Hepatocyte (in vitro differentiated cells): ENCODE results near the gene SLC25A21. TPM values are rescaled to one million over a fixed set of nuclear protein-coding genes. Genes with fewer than 3 reads are reported as not detected.

ENCODE experiments used
- DNase-seq: peaks from one replicate; pipeline ENCODE4 v3.0.0-alpha.2; 2016; ENCODE audit warnings: low spot score
- H2AFZ ChIP-seq: fragments of 200-600 bp; sonication (generic); 2 replicates; pipeline ENCODE4 v1.6.0; 2016; ENCODE audit warnings: antibody characterized with exemption, mild to moderate bottlenecking
- H3K27ac ChIP-seq: fragments of 200-600 bp; sonication (generic); 2 replicates; pipeline ENCODE4 v1.5.1; 2016; ENCODE audit warnings: mild to moderate bottlenecking
- H3K27me3 ChIP-seq: fragments of 200-600 bp; sonication (generic); 2 replicates; pipeline ENCODE4 v1.6.1; 2016
- H3K36me3 ChIP-seq: fragments of 200-600 bp; sonication (generic); replicated peaks from 2 replicates; pipeline ENCODE4 v1.5.1; 2016; ENCODE audit warnings: low read depth; ENCODE audit not compliant: insufficient read depth
- H3K4me1 ChIP-seq: fragments of 200-600 bp; sonication (generic); 2 replicates; pipeline ENCODE4 v1.5.1; 2016; ENCODE audit warnings: mild to moderate bottlenecking, moderate library complexity; ENCODE audit not compliant: insufficient read depth
- H3K4me2 ChIP-seq: fragments of 200-600 bp; sonication (generic); 2 replicates; pipeline ENCODE4 v1.6.0; 2016
- H3K4me3 ChIP-seq: fragments of 200-600 bp; sonication (generic); 2 replicates; pipeline ENCODE4 v1.5.1; 2016; ENCODE audit warnings: mild to moderate bottlenecking
- H3K79me2 ChIP-seq: fragments of 200-600 bp; sonication (generic); 2 replicates; pipeline ENCODE4 v1.6.0; 2017; ENCODE audit warnings: mild to moderate bottlenecking
- H3K9me2 ChIP-seq: fragments of 200-600 bp; sonication (generic); replicated peaks from 2 replicates; pipeline ENCODE4 v1.6.0; 2017; ENCODE audit warnings: mild to moderate bottlenecking; ENCODE audit not compliant: insufficient read depth
- H3K9me3 ChIP-seq: fragments of 200-600 bp; sonication (generic); 2 replicates; pipeline ENCODE4 v1.5.1; 2016; ENCODE audit warnings: low read depth, mild to moderate bottlenecking
- H4K20me1 ChIP-seq: fragments of 200-600 bp; sonication (generic); 2 replicates; pipeline ENCODE4 v1.6.0; 2016; ENCODE audit warnings: mild to moderate bottlenecking; ENCODE audit not compliant: insufficient read depth, poor library complexity, severe bottlenecking
- EZH2 ChIP-seq: fragments of 200-600 bp; sonication (generic); IDR thresholded peaks from 2 replicates; pipeline ENCODE4 v1.6.1; 2016; ENCODE audit warnings: antibody characterized with exemption, mild to moderate bottlenecking, borderline replicate concordance
- EZH2phosphoT487 ChIP-seq: fragments of 200-600 bp; sonication (generic); IDR thresholded peaks from one replicate; pipeline ENCODE4 v1.6.1; 2018; ENCODE audit warnings: antibody characterized with exemption, mild to moderate bottlenecking, low read depth, moderate library complexity; ENCODE audit not compliant: unreplicated experiment, severe bottlenecking
- WGBS: methylation state at CpG from one replicate; pipeline ENCODE4 v1.1.6; 2016; ENCODE audit warnings: low lambda C conversion rate; ENCODE audit errors: missing lambda C conversion rate; 5-methylcytosine and 5-hydroxymethylcytosine counted together
- polyA plus RNA-seq: library from polyadenylated mRNA; unstranded; fragments of >200 nt; fragmentation: Nextera tagmentation; extraction: Ambion mirVana; gene quantifications from 2 replicates; pipeline ENCODE4 v1.2.1, GENCODE V29; 2016
- total RNA-seq: library from RNA; depleted of rRNA; stranded (reverse); fragments of >200 nt; gene quantifications from 2 replicates; pipeline ENCODE4 v1.2.3, GENCODE V29; 2014
- TF ChIP-seq, protein P1 (sequence below): fragments of 200-600 bp; sonication (generic); IDR thresholded peaks from 2 replicates; pipeline ENCODE4 v1.5.1; 2016; ENCODE audit warnings: antibody characterized with exemption, mild to moderate bottlenecking; ENCODE audit not compliant: poor library complexity

The SLC25A21 gene
- total and polyA plus RNA-seq, 2 experiments from 2014 or later = 1.4 to 1.6 TPM

DNA sequence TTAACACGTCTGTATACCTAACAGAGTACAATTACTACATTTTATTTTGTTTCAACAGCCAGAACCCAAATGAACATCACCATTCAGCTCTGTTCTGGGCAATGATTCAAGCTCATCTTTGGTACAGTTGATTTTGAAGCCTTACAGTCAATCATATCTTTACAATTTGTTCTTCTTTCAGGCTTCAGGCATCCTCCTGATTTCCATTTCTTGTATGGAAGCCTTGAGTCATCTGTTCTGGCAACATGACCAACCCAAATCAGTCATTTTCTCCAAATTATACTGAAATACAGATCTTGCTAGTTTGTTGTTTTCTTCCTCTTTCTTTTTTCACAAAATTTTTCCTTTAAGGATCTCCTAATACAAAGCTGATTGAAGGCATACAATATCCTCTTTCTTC lies 430.5 kb downstream of the SLC25A21 start:
- Histone ChIP-seq H3K79me2 (no peaks in the 10 kb centered on the region), H3K27ac (no peak overlapping the region), H3K9me3 (peaks cover 5% of the 10 kb centered on the region), H3K9me2 (no peaks in the 10 kb centered on the region), H3K4me3 (no peak overlapping the region), H3K4me2 (no peak overlapping the region), H2AFZ (no peak overlapping the region), H4K20me1 (no peaks in the 10 kb centered on the region), H3K4me1 (no peaks in the 10 kb centered on the region), H3K36me3 (no peaks in the 10 kb centered on the region), H3K27me3 (peaks cover 7% of the 10 kb centered on the region)
- 62% methylated on average over 1 of the region's 1 CpG for WGBS
- TF ChIP-seq EZH2 (no peak), EZH2phosphoT487 (no peak)
- TF ChIP-seq, protein P1, sequence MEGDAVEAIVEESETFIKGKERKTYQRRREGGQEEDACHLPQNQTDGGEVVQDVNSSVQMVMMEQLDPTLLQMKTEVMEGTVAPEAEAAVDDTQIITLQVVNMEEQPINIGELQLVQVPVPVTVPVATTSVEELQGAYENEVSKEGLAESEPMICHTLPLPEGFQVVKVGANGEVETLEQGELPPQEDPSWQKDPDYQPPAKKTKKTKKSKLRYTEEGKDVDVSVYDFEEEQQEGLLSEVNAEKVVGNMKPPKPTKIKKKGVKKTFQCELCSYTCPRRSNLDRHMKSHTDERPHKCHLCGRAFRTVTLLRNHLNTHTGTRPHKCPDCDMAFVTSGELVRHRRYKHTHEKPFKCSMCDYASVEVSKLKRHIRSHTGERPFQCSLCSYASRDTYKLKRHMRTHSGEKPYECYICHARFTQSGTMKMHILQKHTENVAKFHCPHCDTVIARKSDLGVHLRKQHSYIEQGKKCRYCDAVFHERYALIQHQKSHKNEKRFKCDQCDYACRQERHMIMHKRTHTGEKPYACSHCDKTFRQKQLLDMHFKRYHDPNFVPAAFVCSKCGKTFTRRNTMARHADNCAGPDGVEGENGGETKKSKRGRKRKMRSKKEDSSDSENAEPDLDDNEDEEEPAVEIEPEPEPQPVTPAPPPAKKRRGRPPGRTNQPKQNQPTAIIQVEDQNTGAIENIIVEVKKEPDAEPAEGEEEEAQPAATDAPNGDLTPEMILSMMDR = no peak
- DNase-seq = no peak

DNA sequence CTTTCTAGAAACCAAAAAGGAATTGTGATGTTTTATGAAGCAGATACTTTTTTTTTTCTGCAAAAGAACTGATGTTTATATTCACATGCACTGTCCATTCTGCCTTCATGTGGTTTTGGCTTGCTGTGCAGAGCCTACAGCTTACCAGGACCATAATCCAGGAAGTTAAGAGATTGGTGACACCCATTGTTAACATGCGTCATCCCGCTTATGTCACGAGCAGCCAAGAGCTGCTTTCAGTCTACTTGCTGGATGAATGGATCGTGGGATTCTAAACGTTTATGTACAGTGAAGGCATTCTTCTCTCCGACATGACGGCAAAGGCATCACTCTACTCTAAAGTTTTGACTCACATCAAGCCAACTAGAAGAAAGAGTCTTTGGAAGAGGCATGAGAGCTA lies 434.1 kb downstream of the SLC25A21 start:
- Histone ChIP-seq H3K4me2 (no peak overlapping the region), H3K9me3 (no peaks in the 10 kb centered on the region), H3K36me3 (no peaks in the 10 kb centered on the region), H4K20me1 (no peaks in the 10 kb centered on the region), H3K27me3 (peaks cover 7% of the 10 kb centered on the region), H3K79me2 (no peaks in the 10 kb centered on the region), H2AFZ (no peak overlapping the region), H3K4me1 (no peaks in the 10 kb centered on the region), H3K27ac (no peak overlapping the region), H3K4me3 (no peak overlapping the region), H3K9me2 (no peaks in the 10 kb centered on the region)
- TF ChIP-seq, protein P1 = no peak
- TF ChIP-seq EZH2phosphoT487 (no peak), EZH2 (no peak)
- 89% methylated on average over 7 of the region's 7 CpGs for WGBS
- no peak for DNase-seq

DNA sequence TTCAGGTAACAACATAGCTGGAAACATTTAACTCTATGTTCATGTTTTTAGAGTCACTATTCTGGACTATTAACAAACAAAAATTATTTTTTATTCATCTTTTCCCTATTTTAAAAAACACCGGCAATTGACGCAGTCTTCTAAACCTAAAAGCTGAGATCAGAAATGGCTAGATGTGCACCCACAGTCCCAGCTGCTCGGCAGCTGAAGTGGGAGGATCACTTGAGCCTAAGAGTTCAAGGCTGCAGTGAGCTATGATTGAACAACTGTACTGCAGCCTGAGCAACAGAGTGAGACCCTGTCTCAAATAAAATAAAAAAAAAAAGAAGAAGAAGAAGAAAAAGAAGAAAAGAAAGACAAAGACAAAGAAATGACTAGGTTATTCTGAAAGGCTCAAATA lies 446.3 kb downstream of the SLC25A21 start:
- Histone ChIP-seq H3K9me3 (no peaks in the 10 kb centered on the region), H3K36me3 (no peaks in the 10 kb centered on the region), H3K27me3 (no peaks in the 10 kb centered on the region), H3K27ac (no peak overlapping the region), H3K4me3 (no peak overlapping the region), H3K79me2 (no peaks in the 10 kb centered on the region), H3K4me2 (no peak overlapping the region), H4K20me1 (no peaks in the 10 kb centered on the region), H2AFZ (no peak overlapping the region), H3K4me1 (no peaks in the 10 kb centered on the region), H3K9me2 (no peaks in the 10 kb centered on the region)
- DNase-seq = no peak
- TF ChIP-seq EZH2 (no peak), EZH2phosphoT487 (no peak)
- TF ChIP-seq, protein P1 = no peak
- 93% methylated on average over 3 of the region's 3 CpGs for WGBS

DNA sequence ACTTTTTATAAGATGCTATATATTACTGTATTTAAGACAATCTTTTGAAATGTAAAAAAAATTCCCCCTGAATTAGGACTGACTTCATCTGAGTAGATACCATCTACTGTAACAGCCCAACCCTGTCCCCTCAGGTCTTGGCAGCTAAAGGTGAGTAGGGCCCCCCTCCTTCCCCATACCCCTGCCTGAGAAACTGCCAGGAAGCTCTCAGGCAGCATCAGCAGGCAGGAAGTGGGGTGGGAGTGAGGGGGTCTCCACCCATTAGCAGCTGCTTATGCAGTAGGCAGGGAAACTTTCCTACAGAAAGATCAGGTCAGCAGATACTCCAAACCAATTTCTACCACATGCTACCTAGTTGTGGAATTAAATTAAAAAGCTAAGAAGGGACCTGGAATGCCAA lies 448.2 kb downstream of the SLC25A21 start:
- Histone ChIP-seq H3K9me3 (no peaks in the 10 kb centered on the region), H2AFZ (no peak overlapping the region), H3K27ac (no peak overlapping the region), H4K20me1 (no peaks in the 10 kb centered on the region), H3K27me3 (no peaks in the 10 kb centered on the region), H3K4me2 (no peak overlapping the region), H3K4me1 (no peaks in the 10 kb centered on the region), H3K79me2 (no peaks in the 10 kb centered on the region), H3K9me2 (no peaks in the 10 kb centered on the region), H3K4me3 (no peak overlapping the region), H3K36me3 (no peaks in the 10 kb centered on the region)
- no peak for DNase-seq
- TF ChIP-seq EZH2phosphoT487 (no peak), EZH2 (no peak)
- TF ChIP-seq, protein P1 = no peak
